ENCODE measurements around the gene TPRN.
A peak's percentile ranks its signal among the peaks of the same experiment; 100 is the strongest.

Gene TPRN

GRCh38 chr9:137236238-137236935 lies 35.8 kb upstream of the TPRN start:
- DNase-seq, result peak; percentile 92

GRCh38 chr9:137235424-137236237 lies 35.1 kb upstream of the TPRN start:
- DNase-seq, result no peak

- DNase-seq, result no peak
These were observed 34.4 kb upstream of the TPRN start for GRCh38 chr9:137234758-137235423.

GRCh38 chr9:137234055-137234697 lies 33.6 kb upstream of the TPRN start:
- DNase-seq, result no peak

- no peak for DNase-seq
These were observed 32.8 kb upstream of the TPRN start for GRCh38 chr9:137233143-137233980.

GRCh38 chr9:137232510-137232909 lies 32.0 kb upstream of the TPRN start:
- no peak for DNase-seq

- no peak for DNase-seq
These were observed 31.6 kb upstream of the TPRN start for GRCh38 chr9:137232101-137232500.

GRCh38 chr9:137231372-137232039 lies 31.0 kb upstream of the TPRN start:
- DNase-seq, result no peak

- DNase-seq, result no peak
These were observed 30.3 kb upstream of the TPRN start, which contains the start of gene SLC34A3 for GRCh38 chr9:137230705-137231371. Gene SLC34A3 (plus strand): TSS chr9:137230901. CDS start chr9:137231703, 802 bp downstream.

- DNase-seq, result no peak
These were observed 29.6 kb upstream of the TPRN start for GRCh38 chr9:137229903-137230704.

GRCh38 chr9:137228968-137229896 lies 28.7 kb upstream of the TPRN start:
- no peak for DNase-seq

- no peak for DNase-seq
These were observed 28.0 kb upstream of the TPRN start for GRCh38 chr9:137228506-137228967.

- DNase-seq, result no peak
These were observed 27.4 kb upstream of the TPRN start for GRCh38 chr9:137227853-137228505.

- peak; percentile 87 for DNase-seq
These were observed 26.7 kb upstream of the TPRN start, which contains the start of gene RNF224 for GRCh38 chr9:137227054-137227852. Gene RNF224 (plus strand): TSS chr9:137227502. CDS start chr9:137228336, 834 bp downstream.

GRCh38 chr9:137226338-137227053 lies 26.0 kb upstream of the TPRN start:
- no peak for DNase-seq

- DNase-seq, result no peak
These were observed 25.3 kb upstream of the TPRN start for GRCh38 chr9:137225699-137226331.
